Fibroblast of skin of left quadriceps (primary cell): Measurements from ENCODE around the gene GFRAL.
A peak's percentile ranks its signal among the peaks of the same experiment; 100 is the strongest.

Experiments used
- DNase-seq, 2 experiments: peaks; one replicate each; pipeline ENCODE4 v3.0.0-alpha.2; 2013; ENCODE audit warnings: low read depth in 2 of 2

The GFRAL gene

GRCh38 chr6:55433446-55434130 is 106.3 kb downstream of the GFRAL start:
- peak; percentile 89 to 92 for DNase-seq

- DNase-seq: no peak
These were observed 109.9 kb downstream of the GFRAL start for GRCh38 chr6:55437141-55437540.

GRCh38 chr6:55438203-55438602 is 110.9 kb downstream of the GFRAL start:
- no peak for DNase-seq

GRCh38 chr6:55443238-55444134 is 116.2 kb downstream of the GFRAL start:
- no peak for DNase-seq

- DNase-seq: no peak
These were observed 118.5 kb downstream of the GFRAL start for GRCh38 chr6:55445648-55446204.

- no peak for DNase-seq
These were observed 120.6 kb downstream of the GFRAL start for GRCh38 chr6:55447891-55448290.

GRCh38 chr6:55448451-55448850 is 121.2 kb downstream of the GFRAL start:
- DNase-seq: peak in 1 of 2 experiments; percentile 17

GRCh38 chr6:55449225-55449624 is 122.0 kb downstream of the GFRAL start:
- DNase-seq: no peak

GRCh38 chr6:55450005-55450404 is 122.7 kb downstream of the GFRAL start:
- no peak for DNase-seq
